Neural progenitor cell (in vitro differentiated cells): Measurements from ENCODE around the gene LRRC8D. TPM values are rescaled to one million over a fixed set of nuclear protein-coding genes. Genes with fewer than 3 reads are reported as not detected.
A peak's percentile ranks its signal among the peaks of the same experiment; 100 is the strongest.
"Not testable (repeated sequence)": the region's sequence is repeated elsewhere in the genome, so short reads cannot be mapped to it uniquely, and the experiment has no call there.

Experiments
- DNase-seq: peaks from one replicate; pipeline ENCODE4 v3.0.0-alpha.2; 2016; ENCODE audit warnings: low spot score
- H2AFZ ChIP-seq: fragments of 200-600 bp; sonication (generic); replicated peaks from 2 replicates; pipeline ENCODE4 v1.6.1; 2016; ENCODE audit warnings: antibody characterized with exemption
- H3F3A ChIP-seq: fragments of 200-600 bp; sonication (generic); 2 replicates; pipeline ENCODE4 v1.6.1; 2016; ENCODE audit warnings: antibody characterized with exemption, low read depth
- H3K27ac ChIP-seq: fragments of 200-600 bp; sonication (generic); 2 replicates; pipeline ENCODE4 v1.5.1; 2016; ENCODE audit warnings: mild to moderate bottlenecking
- H3K27me3 ChIP-seq: fragments of 200-600 bp; sonication (generic); 2 replicates; pipeline ENCODE4 v1.6.1; 2016; ENCODE audit warnings: mild to moderate bottlenecking, moderate library complexity
- H3K36me3 ChIP-seq: fragments of 200-600 bp; sonication (generic); 2 replicates; pipeline ENCODE4 v1.5.1; 2016
- H3K4me1 ChIP-seq: fragments of 200-600 bp; sonication (generic); 2 replicates; pipeline ENCODE4 v1.6.1; 2016; ENCODE audit warnings: mixed run types
- H3K4me2 ChIP-seq: fragments of 200-600 bp; sonication (generic); 2 replicates; pipeline ENCODE4 v1.6.1; 2016
- H3K4me3 ChIP-seq: fragments of 200-600 bp; sonication (generic); 2 replicates; pipeline ENCODE4 v1.5.1; 2016
- H3K79me2 ChIP-seq: fragments of 200-600 bp; sonication (generic); 2 replicates; pipeline ENCODE4 v1.6.1; 2016; ENCODE audit warnings: low read depth
- H3K9ac ChIP-seq: fragments of 200-600 bp; sonication (generic); 2 replicates; pipeline ENCODE4 v1.6.1; 2016
- H3K9me3 ChIP-seq: fragments of 200-600 bp; sonication (generic); 2 replicates; pipeline ENCODE4 v1.5.1; 2016; ENCODE audit warnings: low read depth
- H4K20me1 ChIP-seq: fragments of 200-600 bp; sonication (generic); 2 replicates; pipeline ENCODE4 v1.6.1; 2016; ENCODE audit warnings: low read depth
- H3K27ac Mint-ChIP-seq: 3 replicates; pipeline ENCODE4 v1.8.0; 2021; ENCODE audit warnings: mixed read lengths
- H3K27me3 Mint-ChIP-seq: 2 replicates; pipeline ENCODE4 v1.8.0; 2022; ENCODE audit warnings: low read depth, mild to moderate bottlenecking, inconsistent platforms, moderate library complexity, mixed read lengths; ENCODE audit not compliant: insufficient read depth
- H3K36me3 Mint-ChIP-seq: 3 replicates; pipeline ENCODE4 v1.8.0; 2021; ENCODE audit warnings: mixed read lengths
- H3K4me1 Mint-ChIP-seq: 3 replicates; pipeline ENCODE4 v1.8.0; 2021; ENCODE audit warnings: mixed read lengths
- H3K4me3 Mint-ChIP-seq: 3 replicates; pipeline ENCODE4 v1.8.0; 2021; ENCODE audit warnings: mild to moderate bottlenecking, moderate library complexity, mixed read lengths
- H3K9me3 Mint-ChIP-seq: 3 replicates; pipeline ENCODE4 v1.8.0; 2020; ENCODE audit warnings: mixed read lengths
- CTCF ChIP-seq: fragments of 200-600 bp; sonication (generic); IDR thresholded peaks from 2 replicates; pipeline ENCODE4 v1.5.1; 2017; ENCODE audit warnings: antibody characterized with exemption, mild to moderate bottlenecking
- EZH2 ChIP-seq: fragments of 200-600 bp; sonication (generic); IDR thresholded peaks from 2 replicates; pipeline ENCODE4 v1.6.1; 2017; ENCODE audit warnings: antibody characterized with exemption, mild to moderate bottlenecking, moderate library complexity
- EZH2phosphoT487 ChIP-seq: fragments of 200-600 bp; sonication (generic); IDR thresholded peaks from 2 replicates; pipeline ENCODE4 v1.6.1; 2017; ENCODE audit warnings: antibody characterized with exemption
- total RNA-seq: library from RNA; depleted of rRNA; stranded (reverse); fragments of >200 nt; gene quantifications from 2 replicates; pipeline ENCODE4 v1.2.3, GENCODE V29; 2015; ENCODE audit warnings: low replicate concordance

LRRC8D gene
- total RNA-seq, 1 donor from 2014 or later: 55.7 TPM

GRCh38 chr1:89794406-89794805 is 26.4 kb upstream of the LRRC8D start:
- H3K4me1 ChIP-seq: no peaks in the 10 kb centered on the region
- H3K9me3 ChIP-seq: no peaks in the 10 kb centered on the region
- peaks cover 3% of the 10 kb centered on the region for H3K27me3 Mint-ChIP-seq
- H3F3A ChIP-seq: no peaks in the 10 kb centered on the region
- peaks cover 19% of the 10 kb centered on the region for H3K4me1 Mint-ChIP-seq
- H3K79me2 ChIP-seq: no peaks in the 10 kb centered on the region
- peaks cover 8% of the 10 kb centered on the region for H3K9me3 Mint-ChIP-seq
- no peak overlapping the region for H3K9ac ChIP-seq
- no peak overlapping the region for H3K4me2 ChIP-seq
- H2AFZ ChIP-seq: no peak overlapping the region
- H3K4me3 ChIP-seq: no peak overlapping the region
- H3K36me3 Mint-ChIP-seq: no peaks in the 10 kb centered on the region
- H3K27ac ChIP-seq: no peak overlapping the region
- H3K27me3 ChIP-seq: no peaks in the 10 kb centered on the region
- TF ChIP-seq EZH2 (no peak), CTCF (no peak)
- peak; percentile 51 for DNase-seq
- no peak overlapping the region for H3K4me3 Mint-ChIP-seq
- no peaks in the 10 kb centered on the region for H3K36me3 ChIP-seq
- no peak overlapping the region for H3K27ac Mint-ChIP-seq
- H4K20me1 ChIP-seq: no peaks in the 10 kb centered on the region

GRCh38 chr1:89795571-89795970 is 25.3 kb upstream of the LRRC8D start:
- not testable (repeated sequence) for H3K9me3 ChIP-seq, H3K4me3 Mint-ChIP-seq, H4K20me1 ChIP-seq, H3K36me3 ChIP-seq, DNase-seq, H3K4me3 ChIP-seq, H2AFZ ChIP-seq, H3K4me1 ChIP-seq, H3K27ac Mint-ChIP-seq, H3K9me3 Mint-ChIP-seq, H3K27me3 ChIP-seq, H3K27ac ChIP-seq, H3F3A ChIP-seq, H3K36me3 Mint-ChIP-seq, H3K27me3 Mint-ChIP-seq, H3K79me2 ChIP-seq, H3K9ac ChIP-seq, H3K4me2 ChIP-seq
- peaks cover 19% of the 10 kb centered on the region for H3K4me1 Mint-ChIP-seq

GRCh38 chr1:89797876-89798275 is 23.0 kb upstream of the LRRC8D start:
- not testable (repeated sequence) for H3K9me3 ChIP-seq, H3K9ac ChIP-seq, H3K4me2 ChIP-seq, H4K20me1 ChIP-seq, H3K27me3 Mint-ChIP-seq, H3K27me3 ChIP-seq, H3K27ac ChIP-seq, H3K79me2 ChIP-seq, H3K27ac Mint-ChIP-seq, H3K9me3 Mint-ChIP-seq, DNase-seq, H2AFZ ChIP-seq, H3K36me3 Mint-ChIP-seq, H3K36me3 ChIP-seq, H3K4me3 ChIP-seq, H3K4me3 Mint-ChIP-seq
- H3K4me1 ChIP-seq: peaks cover 18% of the 10 kb centered on the region
- peaks cover 19% of the 10 kb centered on the region for H3F3A ChIP-seq
- peaks cover 27% of the 10 kb centered on the region for H3K4me1 Mint-ChIP-seq

GRCh38 chr1:89799495-89799894 is 21.3 kb upstream of the LRRC8D start:
- Mint-ChIP-seq H3K4me3 (no peak overlapping the region), H3K27me3 (peaks cover under 1% of the 10 kb centered on the region), H3K9me3 (peaks cover 8% of the 10 kb centered on the region), H3K4me1 (peaks cover 25% of the 10 kb centered on the region), H3K27ac (peak overlapping the region; percentile 74), H3K36me3 (no peaks in the 10 kb centered on the region)
- Histone ChIP-seq H3K27ac (no peak overlapping the region), H3K4me1 (peaks cover 18% of the 10 kb centered on the region), H4K20me1 (no peaks in the 10 kb centered on the region), H3K9ac (no peak overlapping the region), H3K79me2 (no peaks in the 10 kb centered on the region), H3K9me3 (no peaks in the 10 kb centered on the region), H3K4me3 (no peak overlapping the region), H3K4me2 (no peak overlapping the region), H3K36me3 (no peaks in the 10 kb centered on the region), H3F3A (peaks cover 30% of the 10 kb centered on the region), H2AFZ (no peak overlapping the region), H3K27me3 (no peaks in the 10 kb centered on the region)
- TF ChIP-seq EZH2phosphoT487 (no peak), CTCF (no peak), EZH2 (no peak)
- no peak for DNase-seq
